Ascending aorta (tissue), 2 donors: ENCODE measurements around the gene PCNX2. TPM values are rescaled to one million over a fixed set of nuclear protein-coding genes. Genes with fewer than 3 reads are reported as not detected.

Source experiments
- DNase-seq, 2 donors: peaks; one replicate each; pipeline ENCODE4 v3.0.0-alpha.2; 2019; ENCODE audit warnings: low spot score in 2 of 2
- H3K27ac ChIP-seq, 2 donors: fragments of 200-600 bp; sonication (generic); one replicate each; pipeline ENCODE4 v1.5.1; 2016 to 2017; ENCODE audit warnings: mild to moderate bottlenecking in 1 of 2
- H3K27me3 ChIP-seq: fragments of 200-600 bp; sonication (generic); one replicate; pipeline ENCODE4 v1.5.1; 2017
- H3K36me3 ChIP-seq, 2 donors: fragments of 200-600 bp; sonication (generic); one replicate each; pipeline ENCODE4 v1.5.1; 2016
- H3K4me1 ChIP-seq, 2 donors: fragments of 200-600 bp; sonication (generic); one replicate each; pipeline ENCODE4 v1.5.1; 2016 to 2017; ENCODE audit warnings: mild to moderate bottlenecking in 1 of 2
- H3K4me3 ChIP-seq, 2 donors: fragments of 200-600 bp; sonication (generic); one replicate each; pipeline ENCODE4 v1.5.1; 2016 to 2017; ENCODE audit warnings: mild to moderate bottlenecking in 1 of 2
- H3K9me3 ChIP-seq, 2 donors: fragments of 200-600 bp; sonication (generic); one replicate each; pipeline ENCODE4 v1.5.1; 2016
- CTCF ChIP-seq, 3 experiments: fragments of 200-600 bp in 2 of 3; fragments of 450-650 bp in 1 of 3; sonication (generic) in 2 of 3; IDR thresholded peaks; one replicate each; pipeline ENCODE4 v1.5.1; 2016 to 2019; ENCODE audit warnings: antibody characterized with exemption in 3 of 3, mild to moderate bottlenecking in 1 of 3, moderate library complexity in 1 of 3
- intact Hi-C: fragments of 100-400 bp; cut with DNase I; formaldehyde crosslinking; loops from one replicate; pipeline ENCODE4 v1.15.1; 2023
- total RNA-seq: library from RNA; depleted of rRNA; stranded (reverse); fragments of >200 nt; gene quantifications from one replicate; pipeline ENCODE4 v1.1.0, GENCODE V29; 2016

PCNX2 gene
- total RNA-seq, 1 donor from 2014 or later, result 13.6 TPM

GRCh38 chr1:232978091-232978634, 317.4 kb downstream of the PCNX2 start:
- intact Hi-C loops, result no loop called here
- peaks cover 11 to 34% of the 10 kb centered on the region in 2 donors for H3K36me3 ChIP-seq
- TF ChIP-seq CTCF (IDR thresholded peaks at IDR 0.05), result no peak
- H3K4me1 ChIP-seq, result no peaks in the 10 kb centered on the region
- H3K27me3 ChIP-seq, result no peaks in the 10 kb centered on the region
- DNase-seq, result no peak
- H3K4me3 ChIP-seq, result no peak overlapping the region
- H3K9me3 ChIP-seq, result peaks cover 0 to 8% of the 10 kb centered on the region in 2 donors
- H3K27ac ChIP-seq, result no peak overlapping the region

DNA sequence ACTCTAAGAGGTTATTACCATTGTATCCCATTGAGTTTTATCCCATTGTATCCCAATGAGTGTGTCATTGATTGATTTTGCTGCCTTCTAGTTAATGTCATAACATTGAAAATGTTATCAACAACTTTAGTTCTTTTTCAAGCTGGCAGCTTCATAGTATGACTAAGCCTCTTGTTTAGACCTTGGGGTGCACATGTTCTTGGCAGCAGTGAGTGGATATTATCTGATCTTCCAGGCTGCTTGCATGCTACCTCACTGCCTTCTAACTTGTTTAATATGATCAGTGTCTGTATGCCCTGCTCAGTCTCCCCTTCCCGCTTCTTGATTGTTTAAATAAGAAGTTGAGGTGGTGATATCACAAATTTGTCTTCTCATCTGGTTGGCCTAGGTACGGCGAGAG, 320.6 kb downstream of the PCNX2 start:
- no peak for TF ChIP-seq CTCF (IDR thresholded peaks at IDR 0.05)
- intact Hi-C loops, result no loop called here
- Histone ChIP-seq H3K9me3 (peaks cover 0 to 8% of the 10 kb centered on the region in 2 donors), H3K27me3 (no peaks in the 10 kb centered on the region), H3K4me3 (no peak overlapping the region), H3K4me1 (no peaks in the 10 kb centered on the region), H3K27ac (no peak overlapping the region), H3K36me3 (peaks cover 35 to 61% of the 10 kb centered on the region in 2 donors)
- DNase-seq, result no peak

DNA sequence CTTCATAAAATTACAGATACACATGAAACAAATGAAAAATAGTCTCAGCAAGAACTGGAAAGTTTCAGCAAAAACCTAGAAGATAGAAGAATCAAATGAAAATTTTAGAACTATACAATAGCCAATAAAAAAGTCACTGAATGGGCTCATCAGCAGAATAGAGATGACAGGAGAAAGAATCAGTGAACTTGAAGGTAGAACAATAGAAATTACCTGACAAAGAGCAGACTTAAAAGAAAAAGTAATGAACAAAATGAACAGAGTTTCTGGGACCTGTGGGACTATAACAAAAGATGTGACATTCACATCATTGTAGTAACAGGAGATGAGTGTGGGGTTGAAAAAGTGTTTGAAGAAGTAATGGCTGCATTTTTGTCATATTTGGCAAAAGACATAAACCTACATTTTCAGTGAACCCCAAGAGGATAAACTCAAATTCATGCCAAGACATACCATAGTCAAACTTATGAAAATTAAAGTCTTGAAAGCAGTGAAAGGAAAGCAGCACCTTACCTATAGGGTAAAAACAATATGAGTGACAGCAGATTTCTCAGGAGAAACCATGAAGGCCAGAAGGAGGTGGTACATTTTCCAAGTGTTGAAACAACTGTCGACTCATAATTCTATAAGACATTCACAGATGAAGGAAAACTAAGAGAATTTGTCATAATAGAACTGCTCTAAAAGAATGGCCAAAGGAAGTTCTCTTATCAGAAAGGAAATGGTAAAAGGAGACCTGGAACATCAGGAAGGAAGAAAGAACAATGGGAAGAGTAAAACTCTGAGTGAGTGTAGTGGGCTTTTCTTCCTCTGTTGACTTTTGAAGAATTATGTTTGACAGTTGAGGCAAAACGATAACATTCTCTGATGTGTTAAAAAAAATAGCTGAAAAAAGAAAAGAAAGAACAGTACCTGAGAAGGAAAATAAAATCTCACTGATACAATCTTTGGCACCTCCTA, 321.6 kb downstream of the PCNX2 start:
- Histone ChIP-seq H3K36me3 (peaks cover 43 to 69% of the 10 kb centered on the region in 2 donors), H3K9me3 (peaks cover 0 to 8% of the 10 kb centered on the region in 2 donors), H3K4me1 (no peaks in the 10 kb centered on the region), H3K27me3 (no peaks in the 10 kb centered on the region), H3K27ac (no peak overlapping the region), H3K4me3 (no peak overlapping the region)
- no peak for DNase-seq
- TF ChIP-seq CTCF (IDR thresholded peaks at IDR 0.05), result no peak
- intact Hi-C loops, result no loop called here

DNA sequence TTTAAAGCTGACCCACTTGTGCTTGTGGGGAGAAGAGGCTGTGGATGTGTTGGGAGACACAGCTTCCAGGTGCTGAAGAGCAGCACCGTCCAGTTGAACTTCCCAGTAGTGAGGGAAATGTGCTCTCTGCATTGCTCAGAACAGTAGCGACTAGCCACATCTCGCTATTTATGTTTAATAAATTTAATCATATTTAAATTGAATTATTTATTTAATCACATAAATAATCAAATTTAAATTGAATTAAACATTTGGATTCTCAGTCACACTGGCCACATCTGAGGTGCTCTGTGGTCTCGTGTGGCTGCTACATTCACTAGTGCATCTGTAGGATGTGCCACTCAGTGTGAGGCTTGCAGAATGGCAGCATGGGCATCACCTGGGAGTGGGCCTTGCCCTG, 325.0 kb downstream of the PCNX2 start:
- H3K36me3 ChIP-seq, result peaks cover 47 to 72% of the 10 kb centered on the region in 2 donors
- H3K27ac ChIP-seq, result no peak overlapping the region
- no peaks in the 10 kb centered on the region for H3K4me1 ChIP-seq
- peaks cover 0 to 8% of the 10 kb centered on the region in 2 donors for H3K9me3 ChIP-seq
- intact Hi-C loops, result no loop called here
- no peak for TF ChIP-seq CTCF (IDR thresholded peaks at IDR 0.05)
- DNase-seq, result no peak
- H3K4me3 ChIP-seq, result no peak overlapping the region
- H3K27me3 ChIP-seq, result no peaks in the 10 kb centered on the region

DNA sequence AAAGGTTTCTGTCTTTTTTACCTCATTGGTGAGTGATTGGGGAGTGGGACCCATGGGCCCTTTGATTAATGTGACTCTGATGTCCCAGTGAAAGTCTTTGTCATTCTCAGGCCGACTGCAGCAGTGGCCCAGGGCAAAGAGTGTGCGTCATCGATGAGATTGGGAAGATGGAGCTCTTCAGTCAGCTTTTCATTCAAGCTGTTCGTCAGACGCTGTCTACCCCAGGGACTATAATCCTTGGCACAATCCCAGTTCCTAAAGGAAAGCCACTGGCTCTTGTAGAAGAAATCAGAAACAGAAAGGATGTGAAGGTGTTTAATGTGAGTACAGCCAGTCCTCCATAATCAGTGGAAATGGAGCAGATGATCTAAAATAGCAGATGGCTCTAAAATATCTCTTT, 325.7 kb downstream of the PCNX2 start:
- TF ChIP-seq CTCF (IDR thresholded peaks at IDR 0.05), result no peak
- peaks cover 47 to 76% of the 10 kb centered on the region in 2 donors for H3K36me3 ChIP-seq
- H3K4me1 ChIP-seq, result no peaks in the 10 kb centered on the region
- H3K27ac ChIP-seq, result no peak overlapping the region
- peaks cover 0 to 8% of the 10 kb centered on the region in 2 donors for H3K9me3 ChIP-seq
- DNase-seq, result no peak
- intact Hi-C loops, result no loop called here
- H3K27me3 ChIP-seq, result no peaks in the 10 kb centered on the region
- H3K4me3 ChIP-seq, result no peak overlapping the region
